Endodermal cell (in vitro differentiated cells): ENCODE results near the gene BLTP2. TPM values are rescaled to one million over a fixed set of nuclear protein-coding genes. Genes with fewer than 3 reads are reported as not detected.

Experiments
- DNase-seq: peaks from one replicate; pipeline ENCODE4 v3.0.0-alpha.2; 2017
- H3K27ac ChIP-seq: 2 replicates; pipeline ENCODE4 v1.5.1; 2013; ENCODE audit warnings: mild to moderate bottlenecking, low read depth, low read length, moderate library complexity
- H3K27me3 ChIP-seq: 2 replicates; pipeline ENCODE4 v1.6.1; 2013; ENCODE audit warnings: mild to moderate bottlenecking, low read length, moderate library complexity; ENCODE audit not compliant: insufficient read depth, control insufficient read depth, poor library complexity, severe bottlenecking
- H3K36me3 ChIP-seq: 2 replicates; pipeline ENCODE4 v1.7.0; 2013; ENCODE audit warnings: mild to moderate bottlenecking, low read length, moderate library complexity; ENCODE audit not compliant: control insufficient read depth, insufficient read depth
- H3K4me1 ChIP-seq: one replicate; pipeline ENCODE4 v1.7.0; 2013; ENCODE audit warnings: low read length; ENCODE audit not compliant: control insufficient read depth, insufficient read depth
- H3K4me3 ChIP-seq: 2 replicates; pipeline ENCODE4 v1.5.1; 2013; ENCODE audit warnings: mild to moderate bottlenecking, low read length, moderate library complexity
- H3K9ac ChIP-seq: 2 replicates; pipeline ENCODE4 v1.6.1; 2013; ENCODE audit warnings: mild to moderate bottlenecking, low read length, moderate library complexity; ENCODE audit not compliant: poor library complexity, severe bottlenecking; ENCODE audit errors: extremely low read depth
- H3K9me3 ChIP-seq: 2 replicates; pipeline ENCODE4 v1.6.1; 2013; ENCODE audit warnings: mild to moderate bottlenecking, low read length, moderate library complexity; ENCODE audit not compliant: control insufficient read depth
- H3K27ac Mint-ChIP-seq: 2 replicates; pipeline ENCODE4 v1.8.0; 2020; ENCODE audit warnings: mixed read lengths
- H3K27me3 Mint-ChIP-seq: 2 replicates; pipeline ENCODE4 v1.8.0; 2021; ENCODE audit warnings: mild to moderate bottlenecking, mixed read lengths; ENCODE audit not compliant: insufficient read depth
- H3K36me3 Mint-ChIP-seq: 2 replicates; pipeline ENCODE4 v1.8.0; 2020; ENCODE audit warnings: low read depth, mixed read lengths
- H3K4me1 Mint-ChIP-seq: 2 replicates; pipeline ENCODE4 v1.8.0; 2020; ENCODE audit warnings: mixed read lengths
- H3K4me3 Mint-ChIP-seq: 2 replicates; pipeline ENCODE4 v1.8.0; 2020; ENCODE audit warnings: mild to moderate bottlenecking, moderate library complexity, mixed read lengths
- H3K9me3 Mint-ChIP-seq: 2 replicates; pipeline ENCODE4 v1.8.0; 2020; ENCODE audit warnings: mild to moderate bottlenecking, mixed read lengths
- CTCF ChIP-seq: fragments of 200-600 bp; sonication (generic); conservative IDR thresholded peaks from 2 replicates; pipeline ENCODE4 v1.5.0; 2021; ENCODE audit warnings: antibody characterized with exemption, mild to moderate bottlenecking
- WGBS, 2 experiments: methylation state at CpG; one replicate each; pipeline versions ENCODE4 v1.1.5 to v1.1.7; 2013; ENCODE audit warnings: missing lambda C conversion rate in 2 of 2, mixed read lengths in 1 of 2; ENCODE audit not compliant: insufficient coverage in 1 of 2, insufficient read length in 1 of 2; 5-methylcytosine and 5-hydroxymethylcytosine counted together
- long read RNA-seq, 4 experiments: library from polyadenylated mRNA in 2 of 4; library from RNA in 1 of 4; library from capped mRNA in 1 of 4; stranded (forward) in 3 of 4; unstranded in 1 of 4; transcript quantifications; one replicate each; pipeline ENCODE4 v2.0.0, GENCODE V29; 2020 to 2021; ENCODE audit warnings: inconsistent platforms in 1 of 4
- polyA plus RNA-seq, 2 experiments: library from polyadenylated mRNA; stranded (reverse); fragments of 50-300 nt; gene quantifications; one replicate each; pipeline ENCODE4 v1.2.3, GENCODE V29; 2013
- total RNA-seq, 2 donors: library from RNA; stranded (reverse); fragmentation: NEBNext Ultra II Directional in 1 of 2; extraction: Animal tissue kit (Norgen Biotek cat#: 25700) in 1 of 2; gene quantifications; 2 replicates in 1 of 2; 3 replicates in 1 of 2; pipeline ENCODE4 v1.2.1, GENCODE V29; 2021

BLTP2 gene
- total RNA-seq = 100 to 1,000 TPM; 132 to 144 TPM
- polyA plus RNA-seq (2013, experiment 1 of 2) = 73.3 TPM
- 72.0 TPM for polyA plus RNA-seq (2013, experiment 2 of 2)
- long read RNA-seq, experiment 1, partial matches to known transcripts = 10 of 17 reads
- long read RNA-seq, experiment 1, other reads (novel, unspliced or antisense) = 7 of 17 reads
- long read RNA-seq, experiment 2, full-length matches to known transcripts = 24 of 73 reads
- long read RNA-seq, experiment 2, partial matches to known transcripts = 34 of 73 reads
- long read RNA-seq, experiment 2, other reads (novel, unspliced or antisense) = 15 of 73 reads
- long read RNA-seq, experiment 3, full-length matches to known transcripts = 7 of 27 reads
- long read RNA-seq, experiment 3, partial matches to known transcripts = 16 of 27 reads
- long read RNA-seq, experiment 3, other reads (novel, unspliced or antisense) = 4 of 27 reads
- long read RNA-seq, experiment 4, partial matches to known transcripts = 1 of 7 reads
- long read RNA-seq, experiment 4, other reads (novel, unspliced or antisense) = 3 of 7 reads

- Mint-ChIP-seq H3K9me3 (no peaks in the 10 kb centered on the region), H3K36me3 (peaks cover 41% of the 10 kb centered on the region), H3K27ac (peak within 1 kb of the TSS; percentile 79), H3K4me1 (peaks cover 23% of the 10 kb centered on the region), H3K27me3 (no peaks in the 10 kb centered on the region), H3K4me3 (peak within 1 kb of the TSS; percentile 81)
- 1 to 2% methylated on average over 24 to 88 of the region's 89 CpGs for WGBS, 2 experiments
- Histone ChIP-seq H3K27ac (peak within 1 kb of the TSS; percentile 45), H3K36me3 (peaks cover 48% of the 10 kb centered on the region), H3K27me3 (no peaks in the 10 kb centered on the region), H3K9me3 (no peaks in the 10 kb centered on the region), H3K4me1 (peaks cover 4% of the 10 kb centered on the region), H3K9ac (peak within 1 kb of the TSS; percentile 57), H3K4me3 (peak within 1 kb of the TSS; percentile 89)
- no peak for TF ChIP-seq CTCF
- DNase-seq = peak; percentile 99
Observed at GRCh38 chr17:28644787-28645575, at the start of gene BLTP2. Gene BLTP2, minus strand, starts transcription at chr17:28645158. Its CDS starts 102 bp downstream, at chr17:28645056.

- Histone ChIP-seq H3K9me3 (no peaks in the 10 kb centered on the region), H3K36me3 (peaks cover 88% of the 10 kb centered on the region), H3K27me3 (no peaks in the 10 kb centered on the region), H3K4me1 (peaks cover 12% of the 10 kb centered on the region), H3K27ac (no peak overlapping the region), H3K9ac (no peak overlapping the region), H3K4me3 (no peak overlapping the region)
- no peaks in the 10 kb centered on the region for H3K27me3 Mint-ChIP-seq
- 96% methylated on average over 1 of the region's 1 CpG; no CpG with 5 or more reads in 1 of the 2 experiments for WGBS, 2 experiments
- H3K9me3 Mint-ChIP-seq = no peaks in the 10 kb centered on the region
- no peak for TF ChIP-seq CTCF
- H3K4me3 Mint-ChIP-seq = no peak overlapping the region
- peaks cover 86% of the 10 kb centered on the region for H3K36me3 Mint-ChIP-seq
- DNase-seq = no peak
- no peak overlapping the region for H3K27ac Mint-ChIP-seq
- H3K4me1 Mint-ChIP-seq = peaks cover 2% of the 10 kb centered on the region
Observed at GRCh38 chr17:28693869-28694268, 48.9 kb upstream of the BLTP2 start.

- no peak overlapping the region for H3K4me3 ChIP-seq
- H3K9me3 ChIP-seq = no peaks in the 10 kb centered on the region
- Mint-ChIP-seq H3K9me3 (no peaks in the 10 kb centered on the region), H3K36me3 (peaks cover 88% of the 10 kb centered on the region), H3K4me1 (no peaks in the 10 kb centered on the region), H3K4me3 (no peak overlapping the region), H3K27me3 (no peaks in the 10 kb centered on the region), H3K27ac (no peak overlapping the region)
- H3K4me1 ChIP-seq = no peaks in the 10 kb centered on the region
- no peak for DNase-seq
- peaks cover 88% of the 10 kb centered on the region for H3K36me3 ChIP-seq
- H3K27me3 ChIP-seq = no peaks in the 10 kb centered on the region
- H3K27ac ChIP-seq = no peak overlapping the region
- no peak for TF ChIP-seq CTCF
- WGBS, 2 experiments = 88 to 95% methylated on average over 1 to 3 of the region's 3 CpGs
- H3K9ac ChIP-seq = no peak overlapping the region
Observed at GRCh38 chr17:28689011-28689410, 44.1 kb upstream of the BLTP2 start.
